ENCODE data around the gene SLC25A45.

- no peak for TF ChIP-seq CTCF (IDR thresholded peaks at IDR 0.05; ENCODE audit: insufficient read depth, low read length)
- TF ChIP-seq REST (IDR thresholded peaks at IDR 0.05; ENCODE audit: insufficient replicate concordance, low read depth), result no peak
- no peak for TF ChIP-seq GABPA (IDR thresholded peaks at IDR 0.05; ENCODE audit: low read depth)
These were observed 16.0 kb upstream of the SLC25A45 start for GRCh38 chr11:65398362-65398910.
